ENCODE data around the gene USP32. TPM values are rescaled to one million over a fixed set of nuclear protein-coding genes. Genes with fewer than 3 reads are reported as not detected.
"Not testable (repeated sequence)": the region's sequence is repeated elsewhere in the genome, so short reads cannot be mapped to it uniquely, and the experiment has no call there.

The USP32 gene
- total RNA-seq, 4 donors from 2014 or later = 14.7 to 86.0 (median 54.8) TPM

DNA sequence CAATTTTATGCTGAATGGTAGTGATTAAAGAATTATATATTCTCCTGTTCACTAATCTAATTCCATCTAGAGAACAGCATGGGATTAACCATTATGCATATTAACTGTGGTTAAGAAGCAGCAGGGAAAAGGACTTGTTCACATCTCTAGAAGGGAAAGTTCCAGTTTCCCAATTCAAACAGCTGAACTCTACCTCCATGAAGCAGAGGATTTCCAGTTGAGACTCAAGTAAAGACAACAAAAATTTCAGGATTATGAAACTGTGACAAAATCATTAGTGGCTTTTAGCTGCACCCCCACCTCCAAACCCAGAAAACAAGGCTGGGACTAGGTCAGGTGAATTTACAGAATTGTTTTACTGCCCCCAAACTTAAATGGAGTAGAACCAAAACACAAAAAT lies 73.6 kb downstream of the USP32 start:
- in situ Hi-C loops (cut with MboI; ENCODE audit: low pct_ligation_motif_present in 1 of 4, low pct_unique_long_range_greater_than_20kb in 1 of 4, low sequenced_read_pairs in 3 of 4) (no loop called here), intact Hi-C loops (cut with DNase I; ENCODE audit: low total_unique reads) (no loop called here)
- H3K36me3 ChIP-seq = no peaks in the 10 kb centered on the region
- TF ChIP-seq, protein P1, sequence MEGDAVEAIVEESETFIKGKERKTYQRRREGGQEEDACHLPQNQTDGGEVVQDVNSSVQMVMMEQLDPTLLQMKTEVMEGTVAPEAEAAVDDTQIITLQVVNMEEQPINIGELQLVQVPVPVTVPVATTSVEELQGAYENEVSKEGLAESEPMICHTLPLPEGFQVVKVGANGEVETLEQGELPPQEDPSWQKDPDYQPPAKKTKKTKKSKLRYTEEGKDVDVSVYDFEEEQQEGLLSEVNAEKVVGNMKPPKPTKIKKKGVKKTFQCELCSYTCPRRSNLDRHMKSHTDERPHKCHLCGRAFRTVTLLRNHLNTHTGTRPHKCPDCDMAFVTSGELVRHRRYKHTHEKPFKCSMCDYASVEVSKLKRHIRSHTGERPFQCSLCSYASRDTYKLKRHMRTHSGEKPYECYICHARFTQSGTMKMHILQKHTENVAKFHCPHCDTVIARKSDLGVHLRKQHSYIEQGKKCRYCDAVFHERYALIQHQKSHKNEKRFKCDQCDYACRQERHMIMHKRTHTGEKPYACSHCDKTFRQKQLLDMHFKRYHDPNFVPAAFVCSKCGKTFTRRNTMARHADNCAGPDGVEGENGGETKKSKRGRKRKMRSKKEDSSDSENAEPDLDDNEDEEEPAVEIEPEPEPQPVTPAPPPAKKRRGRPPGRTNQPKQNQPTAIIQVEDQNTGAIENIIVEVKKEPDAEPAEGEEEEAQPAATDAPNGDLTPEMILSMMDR (IDR thresholded peaks at IDR 0.05) = no peak
- no peak for TF ChIP-seq POLR2A (IDR thresholded peaks at IDR 0.05)
- TF ChIP-seq POLR2AphosphoS5 (IDR thresholded peaks at IDR 0.05) = no peak
- TF ChIP-seq EP300 (IDR thresholded peaks at IDR 0.05; ENCODE audit: low read depth) = no peak
- H3K27ac ChIP-seq = no peak overlapping the region
- H3K27me3 ChIP-seq = no peaks in the 10 kb centered on the region
- H3K9me3 ChIP-seq = no peaks in the 10 kb centered on the region
- H3K4me3 ChIP-seq = no peak overlapping the region
- peaks cover 0 to 10% (median 0%) of the 10 kb centered on the region in 4 donors for H3K4me1 ChIP-seq
- DNase-seq = no peak

DNA sequence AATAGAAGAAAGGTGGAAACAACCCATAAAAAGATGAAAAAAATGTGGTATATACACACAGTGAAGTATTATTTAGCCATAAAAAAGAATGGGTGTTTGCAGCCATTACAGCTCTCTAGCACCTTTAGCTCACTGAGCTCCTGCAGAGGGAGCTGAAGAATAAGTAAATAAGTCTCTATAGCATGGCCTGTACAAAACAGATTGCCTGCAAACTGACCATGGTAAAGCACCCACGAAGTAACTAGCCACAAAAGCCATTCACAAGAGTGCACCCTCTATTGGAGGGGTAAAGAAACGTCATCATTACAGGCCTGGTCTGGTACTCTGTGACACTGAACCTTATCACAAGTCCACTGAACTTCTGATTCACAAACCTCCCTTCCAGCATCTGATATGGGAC lies 76.3 kb downstream of the USP32 start:
- intact Hi-C loops (cut with DNase I; ENCODE audit: low total_unique reads) = no loop called here
- DNase-seq = no peak

DNA sequence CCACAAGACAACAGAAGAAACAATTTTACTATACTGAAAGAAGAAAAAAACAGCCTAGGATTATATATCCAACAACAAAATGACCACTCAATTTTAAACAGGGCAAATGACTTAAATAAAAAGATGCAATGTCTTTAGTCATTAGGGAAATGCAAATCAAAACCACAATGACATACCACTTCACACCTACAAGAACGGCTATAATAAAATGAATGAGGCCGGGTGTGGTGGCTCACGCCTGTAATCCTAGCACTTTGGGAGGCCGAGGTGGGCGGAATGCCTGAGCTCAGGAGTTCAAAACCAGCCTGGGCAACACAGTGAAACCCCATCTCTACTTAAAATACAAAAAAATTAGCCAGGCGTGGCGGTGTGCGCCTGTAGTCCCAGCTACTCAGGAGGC lies 77.0 kb downstream of the USP32 start:
- H3K27ac ChIP-seq; in situ Hi-C loops (cut with MboI; ENCODE audit: low pct_ligation_motif_present in 1 of 4, low pct_unique_long_range_greater_than_20kb in 1 of 4, low sequenced_read_pairs in 3 of 4); DNase-seq; H3K4me1 ChIP-seq; H3K36me3 ChIP-seq; H3K4me3 ChIP-seq; intact Hi-C loops (cut with DNase I; ENCODE audit: low total_unique reads); H3K27me3 ChIP-seq; H3K9me3 ChIP-seq: not testable (repeated sequence)
- WGBS, 2 donors (ENCODE audit: low coverage in 1 of 2) = 70 to 77% methylated on average over 7 to 8 of the region's 8 CpGs

More for the DNA sequence above, 76.3 kb downstream of the USP32 start:
- Histone ChIP-seq H3K27ac (no peak overlapping the region), H3K9me3 (no peaks in the 10 kb centered on the region), H3K36me3 (no peaks in the 10 kb centered on the region), H3K4me1 (peaks cover 0 to 7% (median 2%) of the 10 kb centered on the region in 4 donors), H3K4me3 (no peak overlapping the region), H3K27me3 (no peaks in the 10 kb centered on the region)
- WGBS, 2 donors (ENCODE audit: low coverage in 1 of 2) = 83 to 93% methylated on average over 1 to 2 of the region's 2 CpGs
- in situ Hi-C loops (cut with MboI; ENCODE audit: low pct_ligation_motif_present in 1 of 4, low pct_unique_long_range_greater_than_20kb in 1 of 4, low sequenced_read_pairs in 3 of 4) = no loop called here
- TF ChIP-seq POLR2AphosphoS5 (IDR thresholded peaks at IDR 0.05) (no peak), EP300 (IDR thresholded peaks at IDR 0.05; ENCODE audit: low read depth) (no peak), POLR2A (IDR thresholded peaks at IDR 0.05) (no peak)
- TF ChIP-seq, protein P1 (IDR thresholded peaks at IDR 0.05) = no peak

DNA sequence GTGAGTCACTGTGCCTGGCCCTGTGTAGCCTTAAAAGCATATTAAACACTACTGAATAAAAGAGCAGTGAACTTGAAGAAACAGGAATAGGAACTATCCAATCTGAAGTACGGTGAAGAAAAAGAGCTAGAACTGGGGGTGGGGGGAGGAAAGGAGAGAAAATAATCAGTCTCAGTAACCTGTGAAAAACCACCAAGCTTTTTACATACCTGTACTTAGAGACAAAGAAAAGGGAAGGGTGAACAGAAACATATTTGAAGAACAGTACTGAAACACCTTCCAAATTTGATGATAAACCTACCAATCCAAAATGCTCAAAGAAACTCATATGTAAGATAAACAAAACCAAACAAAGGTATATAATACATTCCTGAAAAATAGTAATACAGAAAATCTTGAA lies 77.5 kb downstream of the USP32 start:
- Histone ChIP-seq H3K4me1 (peaks cover 0 to 7% (median 2%) of the 10 kb centered on the region in 4 donors), H3K27ac (no peak overlapping the region), H3K36me3 (no peaks in the 10 kb centered on the region), H3K4me3 (no peak overlapping the region), H3K27me3 (no peaks in the 10 kb centered on the region), H3K9me3 (no peaks in the 10 kb centered on the region)
- intact Hi-C loops (cut with DNase I; ENCODE audit: low total_unique reads) = no loop called here
- in situ Hi-C loops (cut with MboI; ENCODE audit: low pct_ligation_motif_present in 1 of 4, low pct_unique_long_range_greater_than_20kb in 1 of 4, low sequenced_read_pairs in 3 of 4) = no loop called here
- 62 to 86% methylated on average over 1 of the region's 1 CpG for WGBS, 2 donors (ENCODE audit: low coverage in 1 of 2)
- no peak for TF ChIP-seq POLR2A (IDR thresholded peaks at IDR 0.05)
- TF ChIP-seq, protein P1 (IDR thresholded peaks at IDR 0.05) = no peak
- TF ChIP-seq EP300 (IDR thresholded peaks at IDR 0.05; ENCODE audit: low read depth) = no peak
- no peak for TF ChIP-seq POLR2AphosphoS5 (IDR thresholded peaks at IDR 0.05)
- no peak for DNase-seq

DNA sequence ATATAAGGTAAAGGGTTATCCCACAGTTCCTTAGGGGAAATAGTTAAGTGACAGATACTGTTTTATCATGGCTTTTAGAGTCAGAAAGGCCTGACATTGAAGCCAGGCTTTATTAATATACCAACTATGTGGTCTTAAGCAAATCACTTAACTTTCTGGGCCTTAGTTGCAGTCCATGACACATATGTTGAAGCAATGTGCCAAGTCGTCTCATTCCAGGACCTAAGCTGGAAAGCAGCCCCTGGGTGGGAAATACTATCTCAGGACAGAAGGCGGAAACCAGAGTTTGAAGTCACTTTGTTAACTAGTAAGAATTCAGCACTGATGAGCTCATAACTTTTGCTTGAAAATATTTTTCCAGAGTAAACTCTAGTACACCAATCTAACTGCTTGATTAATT lies 80.0 kb downstream of the USP32 start:
- no peak for DNase-seq
- Histone ChIP-seq H3K36me3 (no peaks in the 10 kb centered on the region), H3K27me3 (no peaks in the 10 kb centered on the region), H3K27ac (no peak overlapping the region), H3K9me3 (no peaks in the 10 kb centered on the region), H3K4me3 (no peak overlapping the region), H3K4me1 (peaks cover 0 to 7% (median 2%) of the 10 kb centered on the region in 4 donors)
- intact Hi-C loops (cut with DNase I; ENCODE audit: low total_unique reads) = no loop called here
- TF ChIP-seq POLR2A (IDR thresholded peaks at IDR 0.05) = no peak
- no peak for TF ChIP-seq POLR2AphosphoS5 (IDR thresholded peaks at IDR 0.05)
- TF ChIP-seq, protein P1 (IDR thresholded peaks at IDR 0.05) = no peak
- TF ChIP-seq EP300 (IDR thresholded peaks at IDR 0.05; ENCODE audit: low read depth) = no peak
- in situ Hi-C loops (cut with MboI; ENCODE audit: low pct_ligation_motif_present in 1 of 4, low pct_unique_long_range_greater_than_20kb in 1 of 4, low sequenced_read_pairs in 3 of 4) = no loop called here
- WGBS, 2 donors (ENCODE audit: low coverage in 1 of 2) = 83 to 96% methylated on average over 1 to 2 of the region's 2 CpGs
